B cell (primary cell): ENCODE measurements around the gene PLS3.

Source experiments
- CTCF ChIP-seq: fragments of 200-600 bp; IDR thresholded peaks from one replicate; pipeline ENCODE4 v1.8.0; 2022; ENCODE audit warnings: antibody characterized with exemption, mild to moderate bottlenecking
- EZH2 ChIP-seq: IDR thresholded peaks from 2 replicates; pipeline ENCODE4 v1.6.1; 2012; ENCODE audit warnings: borderline replicate concordance, low read depth, mild to moderate bottlenecking, moderate library complexity, low read length; ENCODE audit not compliant: insufficient read depth, poor library complexity, severe bottlenecking

DNA sequence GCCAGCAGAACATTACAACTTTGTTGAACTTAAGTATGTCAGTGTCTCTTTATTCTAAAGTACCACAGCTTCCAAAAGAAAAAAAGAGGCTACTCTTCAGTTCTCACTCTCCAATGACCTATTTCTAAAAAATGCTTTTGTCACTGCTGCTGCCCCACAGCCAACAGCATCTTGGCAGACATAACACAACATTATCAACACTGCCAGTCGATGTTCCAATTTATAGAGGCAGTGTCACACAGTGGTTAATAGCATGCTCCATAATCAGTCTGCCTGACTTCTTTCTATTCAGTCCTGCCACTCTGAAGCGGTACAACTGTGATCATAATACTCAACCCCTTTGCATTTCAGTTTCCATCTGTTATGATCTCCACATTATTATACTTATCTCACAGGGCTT lies 69.2 kb downstream of the PLS3 start:
- TF ChIP-seq CTCF (no peak), EZH2 (no peak)
